Naive thymus-derived CD8-positive, alpha-beta T cell (primary cell): ENCODE results near the gene CARD10. TPM values are rescaled to one million over a fixed set of nuclear protein-coding genes. Genes with fewer than 3 reads are reported as not detected.

Experiments used
- ATAC-seq, 2 donors: fragments of 150-1000 bp; cut with Tn5 transposase in 1 of 2; sonication (Bioruptor Pico), chemical (Tn5 transposase) in 1 of 2; 1 replicate in 1 of 2; 2 replicates in 1 of 2; pipeline ENCODE4 v1.10.0; 2021; ENCODE audit warnings: mild to moderate bottlenecking in 2 of 2, moderate library complexity in 2 of 2
- POLR2A ChIA-PET: fragments of 350-600 bp; sonication (Branson Sonifier 250); formaldehyde crosslinking; loops from one replicate; lab custom pipeline; 2021; ENCODE audit warnings: antibody characterized with exemption; lab: Charles Lee
- DNase-seq, 10 donors: peaks; one replicate each; pipeline versions ENCODE4 v3.0.0 to v3.0.0-alpha.2; 2020 to 2022
- H3K27ac Mint-ChIP-seq, 10 donors: one replicate each; pipeline ENCODE4 v1.8.0; 2020 to 2022; ENCODE audit warnings: mild to moderate bottlenecking in 10 of 10, mixed read lengths in 10 of 10, moderate library complexity in 4 of 10, inconsistent platforms in 1 of 10
- H3K27me3 Mint-ChIP-seq, 5 donors: one replicate each; pipeline ENCODE4 v1.8.0; 2021 to 2022; ENCODE audit warnings: mixed read lengths in 5 of 5
- H3K36me3 Mint-ChIP-seq, 3 donors: one replicate each; pipeline ENCODE4 v1.8.0; 2020 to 2022; ENCODE audit warnings: mixed read lengths in 3 of 3, mild to moderate bottlenecking in 2 of 3, inconsistent platforms in 1 of 3
- H3K4me1 Mint-ChIP-seq, 4 donors: one replicate each; pipeline ENCODE4 v1.8.0; 2021 to 2022; ENCODE audit warnings: mixed read lengths in 4 of 4
- H3K4me3 Mint-ChIP-seq, 10 donors: one replicate each; pipeline ENCODE4 v1.8.0; 2020 to 2022; ENCODE audit warnings: mild to moderate bottlenecking in 10 of 10, mixed read lengths in 10 of 10, moderate library complexity in 6 of 10, inconsistent platforms in 1 of 10
- H3K9me3 Mint-ChIP-seq, 9 donors: one replicate each; pipeline ENCODE4 v1.8.0; 2020 to 2022; ENCODE audit warnings: mixed read lengths in 9 of 9, mild to moderate bottlenecking in 3 of 9, inconsistent platforms in 1 of 9, moderate library complexity in 1 of 9
- polyA plus RNA-seq, 3 donors: library from polyadenylated mRNA; unstranded; fragments of 300-500 nt; fragmentation: Illumina TruSeq; gene quantifications; one replicate each; pipeline ENCODE4 v1.2.3, GENCODE V29; 2021
- total RNA-seq, 8 experiments: library from RNA in 2 of 8; stranded (reverse) in 2 of 8; gene quantifications; one replicate each; pipeline ENCODE4 v1.2.3 and lab custom pipeline; 2021 to 2026

CARD10 gene
- total and polyA plus RNA-seq, 5 experiments from 2014 or later: 0.22 to 1.4 (median 1.2) TPM; not detected in 2

DNA sequence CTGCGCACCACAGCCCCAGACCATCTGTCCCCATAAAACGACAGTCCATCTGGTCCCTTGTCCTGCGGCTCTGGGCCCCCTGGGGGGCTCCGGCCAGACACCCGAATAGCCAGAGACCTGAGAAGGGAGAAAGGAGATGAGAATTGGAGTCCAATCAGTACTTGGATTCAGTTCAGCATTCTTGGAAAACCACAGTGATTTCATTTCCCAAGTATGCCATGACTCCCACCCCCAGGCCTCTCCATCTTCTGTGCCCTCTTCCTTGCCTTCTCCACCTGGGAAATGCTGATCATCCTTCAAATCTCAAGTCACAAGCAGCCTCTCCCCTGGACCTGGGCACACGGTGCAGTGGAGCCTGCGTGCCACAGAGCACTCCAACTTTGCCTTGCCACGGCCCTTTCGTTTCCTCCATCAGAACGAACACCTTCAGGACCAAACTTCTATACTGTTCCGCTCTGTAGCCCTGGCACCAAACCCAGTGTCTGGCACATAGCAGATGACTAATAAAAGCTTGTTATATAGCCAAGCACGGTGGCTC is 22.1 kb downstream of the CARD10 start:
- no peaks in the 10 kb centered on the region for H3K27me3 Mint-ChIP-seq
- ATAC-seq (no peak), DNase-seq (no peak)
- H3K27ac Mint-ChIP-seq: peak overlapping the region in 1 of 10 donors; percentile 43
- peaks cover 26 to 39% (median 35%) of the 10 kb centered on the region in 4 donors for H3K4me1 Mint-ChIP-seq
- H3K9me3 Mint-ChIP-seq: no peaks in the 10 kb centered on the region
- H3K36me3 Mint-ChIP-seq: no peaks in the 10 kb centered on the region
- POLR2A ChIA-PET: interaction anchor here (0.5 to 2.7 kb wide), 3 partner anchors 11 to 249 kb away, joined by 3 to 16 read pairs (median 10); partner anchors contain the start of gene MFNG
- H3K4me3 Mint-ChIP-seq: no peak overlapping the region

DNA sequence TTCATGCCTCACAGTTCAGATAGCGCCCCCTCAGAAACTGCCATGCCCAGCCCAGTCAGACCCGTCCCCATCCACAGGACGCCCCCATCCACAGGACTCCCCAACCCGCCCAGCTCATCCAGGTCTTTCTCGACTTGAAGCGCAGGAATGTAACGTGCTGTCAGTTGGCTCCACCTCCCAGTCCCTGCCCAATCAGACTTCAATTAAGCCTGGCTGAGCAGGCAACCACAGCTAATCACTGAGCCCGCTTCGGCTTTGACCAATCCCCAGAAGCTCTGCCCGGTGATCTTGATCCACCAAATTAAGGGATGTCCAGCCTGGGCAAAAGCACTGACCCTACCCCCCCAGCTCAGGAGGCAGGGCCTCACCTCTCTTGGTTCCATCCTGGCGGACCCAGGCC is 22.6 kb downstream of the CARD10 start:
- H3K9me3 Mint-ChIP-seq: no peaks in the 10 kb centered on the region
- POLR2A ChIA-PET: no interaction called here
- H3K4me1 Mint-ChIP-seq: peaks cover 22 to 37% (median 31%) of the 10 kb centered on the region in 4 donors
- no peak for DNase-seq
- ATAC-seq: no peak
- no peak overlapping the region for H3K4me3 Mint-ChIP-seq
- no peak overlapping the region for H3K27ac Mint-ChIP-seq
- H3K36me3 Mint-ChIP-seq: no peaks in the 10 kb centered on the region
- no peaks in the 10 kb centered on the region for H3K27me3 Mint-ChIP-seq

DNA sequence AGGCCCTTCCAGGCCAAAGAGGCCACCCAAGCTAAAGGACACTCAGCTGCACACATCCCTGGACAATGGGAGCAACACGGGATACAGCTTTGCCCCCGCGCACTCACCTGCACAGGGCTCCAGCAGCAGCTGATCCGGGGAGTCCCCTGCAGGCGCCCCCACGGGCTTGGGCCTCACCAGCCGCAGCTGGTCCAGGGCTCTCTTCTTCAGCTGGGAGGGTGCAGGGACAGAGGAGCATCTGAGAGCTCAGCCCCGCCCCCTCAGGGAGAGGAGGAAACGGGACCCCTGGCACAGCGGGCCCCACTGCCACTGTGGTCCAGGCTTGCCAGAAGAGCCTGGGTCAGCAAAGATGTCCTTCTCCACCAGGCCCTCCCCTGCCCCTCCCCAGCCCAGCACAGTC is 25.2 kb downstream of the CARD10 start:
- Mint-ChIP-seq H3K27me3 (no peaks in the 10 kb centered on the region), H3K27ac (no peak overlapping the region), H3K4me1 (peaks cover 26 to 53% (median 36%) of the 10 kb centered on the region in 4 donors), H3K36me3 (no peaks in the 10 kb centered on the region), H3K4me3 (no peak overlapping the region), H3K9me3 (no peaks in the 10 kb centered on the region)
- ATAC-seq (no peak), DNase-seq (no peak)
- POLR2A ChIA-PET: interaction anchor here (3.3 kb wide), 1 partner anchor 10 kb away, joined by 13 read pairs; no protein-coding TSS in a partner anchor

DNA sequence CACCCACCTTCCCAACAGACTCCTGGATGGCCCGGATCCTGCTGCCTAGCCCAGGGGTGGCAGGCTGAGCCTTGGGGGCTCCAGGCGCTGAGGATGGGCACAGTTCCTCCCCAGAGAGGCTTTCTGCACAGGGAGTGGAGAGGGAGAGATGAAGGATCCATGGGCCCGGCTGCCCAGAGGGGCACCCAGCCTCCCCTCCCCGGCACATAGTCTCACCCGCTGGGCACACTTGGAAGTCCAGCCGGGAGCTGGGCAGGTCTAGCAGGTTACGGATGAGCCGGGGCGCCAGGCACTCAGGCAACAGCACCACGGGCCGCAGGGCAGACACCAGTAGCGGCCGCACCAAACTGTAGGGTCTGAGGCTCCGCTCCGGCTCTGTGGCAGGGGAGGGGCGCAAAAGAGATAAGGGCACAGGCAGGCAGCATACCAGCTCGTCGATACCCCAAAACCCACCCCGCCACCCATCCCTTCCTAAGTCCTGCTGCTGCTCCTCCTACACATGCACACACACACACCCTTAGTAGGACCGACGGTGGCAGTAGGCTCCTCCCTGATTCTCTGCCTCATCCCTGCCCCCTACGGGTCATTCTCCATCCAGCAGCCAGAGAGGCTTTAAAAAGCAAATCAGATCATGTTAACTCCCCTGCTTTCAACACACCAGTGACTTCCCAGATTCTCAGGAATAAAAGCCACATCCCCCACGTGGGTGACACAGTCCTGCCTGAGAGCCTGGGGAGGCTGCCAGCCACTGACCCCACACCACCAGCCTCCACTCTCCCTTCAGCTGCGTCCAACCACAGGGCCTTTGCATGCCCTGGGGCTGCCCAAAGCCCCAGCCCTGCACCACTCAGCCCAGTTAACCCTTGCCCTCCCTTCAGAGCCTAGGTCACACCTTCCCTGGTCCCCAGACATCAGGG is 26.5 kb downstream of the CARD10 start:
- H3K4me3 Mint-ChIP-seq: peak overlapping the region in 2 of 10 donors; percentile 14 to 45
- no peaks in the 10 kb centered on the region for H3K36me3 Mint-ChIP-seq
- peak; percentile 25 to 74 (median 44) for DNase-seq
- H3K27ac Mint-ChIP-seq: peak overlapping the region in 9 of 10 donors; percentile 19 to 90 (median 69)
- ATAC-seq: peak; percentile 77 to 91
- POLR2A ChIA-PET: interaction anchor here (0.5 to 3.3 kb wide), 3 partner anchors 8 to 1920 kb away, joined by 4 to 13 read pairs (median 4); no protein-coding TSS in a partner anchor
- no peaks in the 10 kb centered on the region for H3K27me3 Mint-ChIP-seq
- peaks cover 30 to 56% (median 39%) of the 10 kb centered on the region in 4 donors for H3K4me1 Mint-ChIP-seq
- no peaks in the 10 kb centered on the region for H3K9me3 Mint-ChIP-seq

DNA sequence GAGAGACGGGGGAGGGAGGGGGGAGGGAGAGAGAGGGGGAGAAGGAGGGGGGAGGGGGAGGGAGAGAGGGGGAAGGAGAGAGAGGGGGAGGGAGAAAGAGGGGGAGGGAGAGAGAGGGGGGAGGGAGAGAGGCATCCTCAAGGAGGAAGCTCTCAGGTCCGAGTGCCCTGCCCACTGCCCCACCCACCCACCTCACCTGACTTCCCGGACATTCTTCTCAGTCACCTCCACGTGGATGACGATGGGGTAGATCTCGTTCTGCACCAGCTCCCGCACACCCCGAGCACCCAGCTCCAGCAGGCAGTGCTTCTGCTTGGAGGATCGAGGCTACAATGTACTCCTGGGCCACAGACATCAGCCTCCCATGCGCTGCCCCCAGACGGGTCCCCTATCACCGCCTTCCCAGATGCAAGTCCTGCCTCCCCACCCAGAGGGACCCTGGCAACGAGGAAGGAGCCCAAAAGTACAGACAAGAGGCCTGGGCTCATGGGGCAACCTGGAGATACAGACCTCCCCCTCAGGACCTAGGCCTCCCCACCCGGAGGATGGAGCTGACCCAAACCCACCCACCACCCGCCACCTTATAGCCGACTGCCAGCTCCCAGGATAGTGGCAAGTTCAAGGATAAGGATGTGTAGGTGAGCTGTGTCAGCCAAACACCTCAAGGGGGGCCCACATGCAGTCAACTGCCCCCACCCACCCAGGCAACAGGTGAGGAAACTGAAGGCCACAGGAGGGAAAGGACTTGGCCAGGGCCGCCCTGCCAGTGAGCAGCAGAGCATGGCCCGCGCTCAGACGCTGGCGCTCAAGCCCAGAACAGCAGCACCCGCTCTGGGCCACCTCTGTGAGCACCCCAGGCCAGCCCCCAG is 27.4 kb downstream of the CARD10 start:
- Mint-ChIP-seq H3K27me3 (no peaks in the 10 kb centered on the region), H3K9me3 (no peaks in the 10 kb centered on the region), H3K4me1 (peaks cover 35 to 64% (median 45%) of the 10 kb centered on the region in 4 donors), H3K4me3 (peak overlapping the region in 2 of 10 donors; percentile 18 to 19), H3K27ac (peak overlapping the region in 5 of 10 donors; percentile 24 to 86 (median 43)), H3K36me3 (no peaks in the 10 kb centered on the region)
- DNase-seq (no peak), ATAC-seq (no peak)
- POLR2A ChIA-PET: interaction anchor here (1.4 to 3.3 kb wide), 2 partner anchors 7 to 20 kb away, joined by 4 to 13 read pairs; no protein-coding TSS in a partner anchor

DNA sequence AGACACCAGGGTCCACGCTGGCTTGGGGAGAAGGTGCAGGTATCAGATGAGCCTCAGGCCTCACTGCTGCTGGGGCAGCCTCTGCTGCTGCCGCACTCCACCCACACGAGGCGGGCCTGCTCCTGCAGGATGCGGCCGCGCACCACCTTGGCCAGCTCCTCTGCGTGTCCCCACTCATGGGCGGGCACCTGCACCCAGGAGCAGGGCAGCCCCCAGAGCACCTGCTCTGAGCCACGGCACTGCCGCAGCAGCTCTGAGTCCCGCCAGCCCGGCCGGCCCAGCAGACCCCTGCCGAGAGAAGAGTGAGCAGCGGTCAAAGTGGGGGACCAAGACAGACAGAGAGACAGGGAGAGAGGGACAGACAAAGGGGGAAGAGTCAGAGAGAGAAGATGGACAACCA is 28.1 kb downstream of the CARD10 start:
- Mint-ChIP-seq H3K4me1 (peaks cover 40 to 69% (median 49%) of the 10 kb centered on the region in 4 donors), H3K27me3 (no peaks in the 10 kb centered on the region), H3K27ac (peak overlapping the region in 3 of 10 donors; percentile 72 to 86 (median 82)), H3K9me3 (no peaks in the 10 kb centered on the region), H3K36me3 (no peaks in the 10 kb centered on the region), H3K4me3 (peak overlapping the region in 1 of 10 donors; percentile 57)
- POLR2A ChIA-PET: no interaction called here
- no peak for DNase-seq
- ATAC-seq: no peak

DNA sequence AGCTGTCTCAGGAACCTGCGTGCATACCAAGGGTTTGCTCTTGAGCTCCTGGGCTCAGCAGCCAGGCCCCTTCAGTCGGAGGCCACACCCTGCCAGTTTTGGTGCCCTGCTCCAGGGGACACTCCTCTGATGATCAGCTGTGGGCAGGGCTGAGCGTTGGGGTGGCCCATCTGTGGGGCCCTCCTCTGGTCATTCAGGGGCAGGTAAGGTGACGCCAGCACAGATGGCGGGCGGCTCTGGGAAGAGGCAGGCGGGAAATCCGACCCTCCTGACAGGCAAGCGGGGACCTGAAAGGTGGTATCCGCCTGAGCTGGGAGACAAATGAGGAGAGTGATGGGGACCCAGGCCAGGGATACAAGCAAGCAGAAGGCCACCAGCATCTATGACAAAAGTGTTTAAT is 29.2 kb downstream of the CARD10 start:
- ATAC-seq (no peak), DNase-seq (no peak)
- Mint-ChIP-seq H3K27ac (peak overlapping the region in 8 of 10 donors; percentile 59 to 86 (median 78)), H3K36me3 (no peaks in the 10 kb centered on the region), H3K27me3 (no peaks in the 10 kb centered on the region), H3K4me1 (peaks cover 42 to 76% (median 50%) of the 10 kb centered on the region in 4 donors), H3K4me3 (peak overlapping the region in 2 of 10 donors; percentile 34 to 50), H3K9me3 (no peaks in the 10 kb centered on the region)
- POLR2A ChIA-PET: interaction anchor here (0.7 to 1.4 kb wide), 5 partner anchors 103 to 271 kb away, joined by 3 to 5 read pairs (median 3); no protein-coding TSS in a partner anchor

DNA sequence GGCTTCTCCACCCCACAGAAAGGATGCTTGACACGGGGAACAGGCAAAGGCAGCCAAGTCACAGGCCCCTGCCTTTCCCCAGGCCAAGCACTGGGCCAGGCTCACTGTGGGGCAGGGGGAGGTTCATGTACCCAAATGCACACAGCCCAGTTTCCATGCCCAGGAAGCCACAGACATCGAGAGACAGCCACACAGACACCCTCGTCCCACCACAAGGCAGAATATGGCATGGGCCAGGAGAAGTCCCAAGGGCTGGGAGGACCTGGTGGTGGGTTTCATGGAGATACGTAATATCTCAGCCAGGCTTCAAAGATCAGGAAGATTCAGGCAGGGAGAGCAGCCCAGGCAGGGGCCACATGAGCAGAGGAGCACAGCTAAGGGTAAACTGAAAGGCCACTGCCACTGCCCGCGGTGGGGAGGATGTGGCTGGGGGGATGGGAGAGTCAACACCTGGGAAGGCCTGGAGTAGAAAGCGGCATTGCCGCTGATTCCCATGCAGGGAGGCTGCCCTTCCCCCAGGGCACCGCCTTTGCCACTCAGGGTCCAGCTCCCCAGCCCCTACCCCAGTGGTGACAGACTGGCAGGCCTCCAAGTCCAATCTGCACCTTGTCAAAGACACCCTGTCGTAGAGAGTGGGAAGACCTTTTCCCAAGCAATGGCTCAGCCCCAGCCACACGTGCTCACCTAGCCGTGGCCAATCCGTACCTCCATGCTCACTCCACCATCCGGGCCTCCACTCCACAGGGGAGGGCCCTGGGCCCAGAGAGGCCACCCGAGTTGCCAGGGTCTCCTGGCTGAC is 30.7 kb downstream of the CARD10 start:
- Mint-ChIP-seq H3K27me3 (no peaks in the 10 kb centered on the region), H3K4me1 (peaks cover 50 to 86% (median 59%) of the 10 kb centered on the region in 4 donors), H3K27ac (peak overlapping the region; percentile 68 to 100 (median 92)), H3K9me3 (no peaks in the 10 kb centered on the region), H3K36me3 (no peaks in the 10 kb centered on the region), H3K4me3 (peak overlapping the region in 9 of 10 donors; percentile 20 to 96 (median 41))
- POLR2A ChIA-PET: interaction anchor here (1.3 kb wide), 1 partner anchor 16 kb away, joined by 4 read pairs; no protein-coding TSS in a partner anchor
- DNase-seq (no peak), ATAC-seq (no peak)

DNA sequence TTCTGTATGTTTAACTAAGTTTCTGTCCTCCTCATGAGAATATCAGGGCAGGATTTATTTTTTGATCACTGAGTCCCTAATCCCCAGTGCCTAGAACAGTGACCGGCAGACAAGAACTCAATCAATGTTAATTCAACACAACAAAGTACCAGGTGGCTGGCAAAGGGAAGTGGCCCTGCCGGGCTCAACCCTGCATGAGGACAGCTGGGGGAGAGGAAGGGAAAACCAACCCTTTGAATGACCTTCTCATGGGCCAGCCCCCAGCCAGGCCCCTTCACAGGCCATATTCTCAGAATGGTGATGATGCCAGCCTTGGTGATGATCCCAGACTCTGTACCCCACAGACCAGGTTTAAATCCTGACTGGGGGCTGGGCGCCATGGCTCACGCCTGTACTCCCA is 31.6 kb downstream of the CARD10 start:
- peak overlapping the region; percentile 92 to 100 (median 96) for H3K27ac Mint-ChIP-seq
- POLR2A ChIA-PET: interaction anchor here (1.1 to 3.1 kb wide), 4 partner anchors 11 to 248 kb away, joined by 3 to 27 read pairs (median 10); no protein-coding TSS in a partner anchor
- peaks cover 50 to 86% (median 60%) of the 10 kb centered on the region in 4 donors for H3K4me1 Mint-ChIP-seq
- no peaks in the 10 kb centered on the region for H3K9me3 Mint-ChIP-seq
- H3K27me3 Mint-ChIP-seq: no peaks in the 10 kb centered on the region
- no peak for ATAC-seq
- peak overlapping the region; percentile 91 to 98 (median 96) for H3K4me3 Mint-ChIP-seq
- peaks cover 0 to 7% (median 1%) of the 10 kb centered on the region in 3 donors for H3K36me3 Mint-ChIP-seq
- no peak for DNase-seq

DNA sequence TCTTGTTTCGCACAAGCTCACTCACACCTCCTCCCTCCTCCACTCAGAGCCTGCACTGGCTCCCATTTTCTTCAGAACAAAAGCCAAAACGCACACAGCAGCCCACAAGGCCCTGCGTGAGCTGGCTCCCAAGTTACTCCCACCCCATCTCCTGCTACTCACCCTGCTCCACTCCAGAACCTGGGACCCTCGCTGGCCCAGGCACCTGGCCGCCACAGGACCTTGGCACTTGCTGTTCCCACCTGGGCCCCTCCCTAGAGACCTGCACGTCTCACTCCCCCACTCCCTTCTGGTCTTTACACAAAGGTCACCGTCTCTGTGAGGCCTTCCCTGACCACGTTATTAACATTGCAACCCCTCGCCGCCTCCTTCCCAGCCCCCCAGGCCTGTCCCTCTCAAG is 32.1 kb downstream of the CARD10 start:
- POLR2A ChIA-PET: interaction anchor here (1.0 to 5.1 kb wide), 11 partner anchors 8 to 339 kb away, joined by 3 to 82 read pairs (median 8); partner anchors contain the start of genes GGA1 and RAC2
- peaks cover 0 to 11% (median 1%) of the 10 kb centered on the region in 3 donors for H3K36me3 Mint-ChIP-seq
- H3K4me1 Mint-ChIP-seq: peaks cover 54 to 89% (median 64%) of the 10 kb centered on the region in 4 donors
- H3K4me3 Mint-ChIP-seq: peak overlapping the region; percentile 91 to 98 (median 96)
- peak overlapping the region; percentile 92 to 100 (median 96) for H3K27ac Mint-ChIP-seq
- ATAC-seq (no peak), DNase-seq (no peak)
- H3K9me3 Mint-ChIP-seq: no peaks in the 10 kb centered on the region
- H3K27me3 Mint-ChIP-seq: no peaks in the 10 kb centered on the region
